Activated CD8-positive, alpha-beta memory T cell treated with anti-CD3 and anti-CD28 coated beads, Interleukin-2, amount 50 U/mL, for 1 hour (primary cell): ENCODE results near the gene MAEA.
"Not testable (repeated sequence)": the region's sequence is repeated elsewhere in the genome, so short reads cannot be mapped to it uniquely, and the experiment has no call there.

Experiments
- DNase-seq: peaks from one replicate; pipeline ENCODE4 v3.0.0-alpha.2; 2020; ENCODE audit errors: extremely low read depth

Gene MAEA

DNA sequence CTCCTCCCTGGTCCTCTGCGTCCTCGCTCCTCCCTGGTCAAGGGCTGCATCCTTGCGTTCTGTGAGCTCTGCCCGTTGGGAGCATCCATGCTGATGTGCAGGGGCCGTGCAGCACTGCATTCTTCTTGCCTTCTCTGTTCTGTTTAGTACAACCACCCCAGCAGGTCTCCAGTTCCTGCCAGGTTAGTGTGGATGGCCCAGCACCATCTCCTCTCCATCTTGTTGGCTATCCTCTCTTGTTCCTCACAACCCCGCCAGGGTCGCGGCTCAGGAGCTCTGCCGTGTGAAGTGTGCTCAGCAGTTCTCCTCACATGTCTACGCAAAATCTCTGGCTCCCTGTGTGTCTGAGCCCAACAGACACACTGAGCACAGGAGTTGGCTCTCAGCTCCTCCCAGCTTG lies 10.4 kb upstream of the MAEA start:
- DNase-seq, result no peak

DNA sequence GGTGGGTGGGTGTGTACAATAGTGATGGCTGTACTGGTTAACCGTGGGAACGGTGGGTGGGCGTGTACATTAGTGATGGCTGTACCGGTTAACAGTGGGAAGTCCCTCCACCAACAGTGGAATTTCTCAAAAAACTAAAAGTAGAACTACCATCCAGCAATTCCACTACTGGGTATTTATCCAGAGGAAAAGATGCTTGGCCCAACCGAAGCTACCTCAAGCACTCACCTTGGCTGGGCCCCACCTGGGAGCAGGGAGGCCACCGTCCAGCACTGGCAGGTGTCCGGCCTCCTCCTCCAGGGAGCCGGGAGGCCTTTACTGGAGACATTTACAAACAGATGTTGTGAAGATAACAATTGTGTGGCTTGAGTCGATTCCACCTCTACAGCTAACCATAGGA lies 6.0 kb upstream of the MAEA start:
- DNase-seq, result no peak

DNA sequence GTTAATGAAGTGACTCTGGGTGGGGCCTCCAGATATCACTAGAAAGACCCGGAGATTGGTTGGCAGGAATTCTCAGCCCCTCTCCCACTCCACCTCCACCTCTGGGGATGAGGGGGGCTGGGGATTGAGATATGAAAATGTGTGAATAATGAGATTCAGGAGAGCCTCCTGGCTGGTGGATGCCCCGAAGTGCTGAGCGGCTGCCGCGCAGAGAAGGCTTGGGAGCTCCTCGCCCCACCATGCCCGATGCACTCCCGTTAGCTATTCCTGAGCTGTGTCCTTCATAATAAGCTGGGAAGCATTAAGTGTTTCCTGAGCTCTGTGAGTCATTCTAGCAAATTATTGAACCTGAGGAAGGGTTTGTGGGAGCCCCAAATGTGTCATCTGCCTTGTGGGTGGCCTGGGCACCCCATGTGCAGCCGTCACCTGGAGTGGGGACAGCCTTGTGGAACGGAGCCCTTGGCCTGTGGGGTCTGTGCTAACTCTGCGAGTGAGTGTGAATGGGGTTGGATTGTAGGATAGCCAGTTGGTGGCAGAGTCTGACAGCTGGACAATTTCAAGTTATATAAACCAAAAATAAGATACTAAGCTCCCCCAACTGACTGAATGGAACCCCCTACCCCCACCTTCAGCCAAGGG lies 4.4 kb upstream of the MAEA start:
- DNase-seq, result no peak

DNA sequence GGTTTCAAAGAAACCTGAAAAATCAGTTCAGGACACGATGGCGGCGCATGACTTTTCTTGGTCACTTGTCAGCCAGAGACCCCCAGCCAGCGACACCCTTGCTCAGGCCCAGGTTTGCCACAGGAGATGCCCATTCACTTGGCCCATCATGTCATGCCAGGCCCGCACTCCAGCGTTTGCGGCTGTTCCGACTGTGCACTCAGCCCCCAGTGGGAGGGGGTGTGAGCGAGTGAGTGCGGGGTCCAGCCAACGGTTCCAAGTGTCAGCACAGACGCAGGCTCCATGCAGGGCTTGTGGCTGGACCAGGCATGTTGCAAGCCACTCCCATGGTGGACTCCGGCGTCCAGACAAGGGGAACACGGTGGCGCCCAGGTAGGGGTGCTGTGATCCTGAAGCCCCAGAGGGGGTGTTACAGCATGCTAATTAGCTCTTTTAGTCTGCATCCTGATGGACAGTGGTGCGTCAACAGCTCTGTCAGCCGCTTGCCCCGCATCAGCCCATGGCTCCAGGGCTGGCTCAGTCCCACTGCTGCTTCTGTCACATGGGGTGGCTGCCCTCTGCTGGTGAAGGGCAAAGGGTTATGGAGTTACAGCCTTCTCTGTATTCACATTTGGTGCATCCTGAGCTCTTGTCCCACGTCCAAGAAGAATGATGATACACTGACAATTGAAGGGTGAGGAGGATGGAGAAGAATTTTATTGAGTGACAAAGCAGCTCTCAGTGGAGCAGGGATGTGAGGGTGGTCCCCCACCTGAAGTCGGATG lies 3.7 kb upstream of the MAEA start:
- no peak for DNase-seq

DNA sequence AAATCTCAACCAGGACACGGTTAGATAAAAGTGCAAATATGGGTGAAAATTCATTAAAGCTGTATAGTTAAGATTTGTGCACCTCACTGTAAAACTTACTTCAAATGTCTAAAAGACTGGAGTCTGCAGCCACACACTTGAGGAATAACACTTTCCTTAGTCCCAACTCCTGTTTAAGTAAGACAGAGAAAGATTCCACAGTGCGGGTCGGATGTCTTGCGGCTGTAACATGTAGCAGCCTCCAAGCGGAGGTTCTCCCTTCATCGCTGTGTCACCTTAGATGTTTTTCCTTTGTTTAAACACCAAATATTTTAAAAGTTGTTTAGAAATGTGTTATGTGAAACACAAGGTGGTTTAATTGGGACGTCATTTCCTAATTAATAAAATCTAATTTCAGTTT lies 905 bp upstream of the MAEA start:
- no peak for DNase-seq

DNA sequence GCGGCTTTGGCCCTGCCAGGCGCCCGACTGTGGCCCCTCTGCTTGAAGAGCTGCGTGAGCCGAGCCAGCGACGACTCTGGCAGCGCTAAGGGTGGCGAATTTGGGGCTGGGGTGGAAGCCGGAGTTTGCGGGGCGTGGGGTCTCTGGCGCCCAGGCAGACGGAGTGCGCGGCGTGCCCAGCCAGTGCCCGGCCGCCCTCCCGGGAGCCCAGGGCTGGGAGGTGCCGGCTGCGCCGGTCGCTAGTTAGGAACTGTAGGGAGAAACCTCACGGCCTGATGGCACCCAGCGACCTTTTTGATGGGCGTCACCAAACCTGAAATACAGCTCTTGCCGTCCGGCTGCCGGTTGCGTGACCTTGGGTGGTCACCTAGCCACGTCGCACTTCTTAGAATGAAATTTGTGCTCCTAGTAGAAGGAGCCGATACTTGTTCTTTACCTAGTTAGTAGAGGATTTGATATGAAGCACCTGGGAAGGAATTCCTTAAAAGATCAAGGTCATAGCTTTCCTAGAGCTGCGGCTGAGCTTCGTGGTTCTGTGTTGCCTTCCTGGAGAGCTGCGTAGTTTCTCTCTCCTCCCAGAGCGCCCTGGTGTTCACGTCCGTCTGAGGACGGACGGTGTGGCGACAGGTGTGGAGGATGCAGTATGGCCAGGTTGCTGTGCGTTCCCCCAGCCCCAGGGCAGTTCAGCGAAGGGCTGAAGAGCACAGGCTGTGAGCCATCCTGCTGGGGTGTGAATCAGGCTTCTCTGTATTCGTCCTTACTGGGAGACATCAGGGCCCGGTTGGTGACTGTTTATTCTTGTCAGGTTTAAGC lies 680 bp downstream of the MAEA start:
- DNase-seq, result no peak

DNA sequence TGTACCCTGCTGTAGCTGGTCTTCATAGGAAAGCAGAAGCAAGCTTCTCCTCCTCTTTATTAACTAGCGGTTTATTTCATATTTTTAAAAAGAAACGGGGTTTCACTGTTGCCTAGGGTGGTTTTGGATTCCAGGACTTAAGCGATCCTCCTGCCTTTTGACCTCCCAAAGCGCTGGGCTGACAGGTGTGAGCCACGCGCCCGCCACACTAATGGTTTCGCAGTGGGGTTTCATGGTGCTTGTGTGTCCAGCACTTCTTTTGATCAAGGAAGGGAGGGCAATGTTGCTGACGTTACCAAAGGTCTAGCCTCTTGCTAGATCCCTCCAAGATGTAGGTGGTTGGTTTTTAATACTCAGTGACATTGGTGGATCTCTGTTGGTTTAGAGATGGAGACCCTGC lies 1.4 kb downstream of the MAEA start:
- DNase-seq, result no peak

DNA sequence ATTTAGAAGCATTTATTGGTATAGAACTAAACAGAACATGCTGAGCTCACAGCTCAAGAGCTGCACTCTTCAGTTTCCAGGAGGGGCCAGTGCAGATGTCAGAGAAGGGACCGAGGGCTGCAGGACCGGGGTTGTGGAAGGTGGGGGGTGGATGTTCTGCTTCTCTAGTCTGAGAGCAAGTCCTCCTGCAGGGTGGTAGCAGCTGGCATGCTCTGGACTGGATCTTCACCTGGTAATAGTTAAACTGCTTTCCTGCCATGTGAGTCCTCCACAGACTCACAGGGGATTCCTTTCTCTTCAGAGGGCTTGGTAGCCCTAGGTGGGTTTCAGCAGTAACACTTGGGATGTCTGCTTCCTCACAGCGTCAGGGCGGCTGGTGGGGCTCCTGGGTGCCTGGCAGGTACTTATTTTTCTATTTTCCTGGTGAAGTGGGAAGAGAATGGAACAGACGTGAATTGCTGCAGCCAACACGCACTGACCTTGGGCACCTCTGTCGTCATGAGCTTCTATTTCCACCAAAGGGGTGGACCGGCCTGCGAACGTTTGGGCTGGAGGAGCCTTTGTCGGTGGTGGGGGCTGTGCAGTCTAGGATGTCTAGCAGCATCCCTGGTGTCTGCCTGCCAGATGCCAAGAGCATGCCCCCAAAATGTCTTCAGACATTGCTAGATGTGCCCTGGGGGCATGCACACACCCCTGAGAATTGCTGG lies 2.5 kb downstream of the MAEA start:
- DNase-seq, result no peak

DNA sequence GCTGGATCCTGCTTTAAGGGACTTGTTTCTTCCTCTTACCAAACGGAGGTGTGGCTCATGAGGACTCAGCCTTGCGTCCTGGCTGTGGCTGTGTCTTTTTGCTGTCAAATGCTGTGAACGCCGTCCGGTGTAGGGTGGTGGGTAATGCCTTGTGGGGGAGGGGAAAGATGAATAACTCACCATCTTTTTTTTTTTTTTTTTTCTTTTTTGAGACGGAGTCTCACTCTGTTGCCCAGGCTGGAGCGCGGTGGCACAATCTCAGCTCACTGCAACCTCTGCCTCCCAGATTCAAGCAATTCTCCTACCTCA lies 3.0 kb downstream of the MAEA start:
- DNase-seq, result not testable (repeated sequence)

DNA sequence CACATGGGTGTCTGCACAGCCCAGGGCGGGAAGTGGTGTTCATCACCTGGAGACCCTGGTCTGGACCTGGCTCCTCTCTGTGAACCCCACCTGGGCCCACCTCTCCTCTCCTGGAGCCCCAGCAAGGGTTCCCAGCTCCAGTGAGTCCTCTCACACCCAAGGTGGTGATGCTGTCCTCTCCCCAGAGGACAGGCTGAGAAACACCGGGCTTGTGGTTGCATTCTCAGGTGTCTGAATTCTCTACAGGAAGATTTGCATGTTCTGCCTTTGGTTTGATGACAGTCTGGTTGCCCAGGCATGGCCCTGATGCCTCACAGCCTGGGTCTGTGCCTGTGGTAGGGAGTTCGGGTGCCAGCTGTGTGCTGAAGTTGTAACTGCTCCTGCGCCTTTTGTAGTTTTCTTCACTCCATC lies 3.8 kb downstream of the MAEA start:
- DNase-seq, result no peak

DNA sequence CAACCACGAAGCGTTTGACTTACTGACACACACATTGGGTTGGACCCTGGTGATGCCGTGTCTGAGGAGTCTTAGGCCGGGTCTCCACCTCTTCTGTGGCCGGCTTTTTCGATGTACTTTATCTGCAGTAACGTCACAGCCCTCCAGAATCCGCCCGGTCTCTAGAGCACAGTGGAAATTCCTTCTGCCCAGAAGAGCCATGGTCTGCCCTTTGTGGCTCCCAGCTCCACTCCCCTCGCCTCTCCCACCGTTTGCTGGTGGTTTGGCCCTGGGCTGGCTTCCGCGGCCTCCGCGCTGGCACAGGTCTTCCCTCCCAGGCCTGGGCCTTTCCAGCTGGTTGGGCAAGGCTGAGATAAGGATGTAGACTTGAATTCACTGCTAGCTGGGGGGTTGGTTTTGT lies 4.3 kb downstream of the MAEA start:
- DNase-seq, result no peak

DNA sequence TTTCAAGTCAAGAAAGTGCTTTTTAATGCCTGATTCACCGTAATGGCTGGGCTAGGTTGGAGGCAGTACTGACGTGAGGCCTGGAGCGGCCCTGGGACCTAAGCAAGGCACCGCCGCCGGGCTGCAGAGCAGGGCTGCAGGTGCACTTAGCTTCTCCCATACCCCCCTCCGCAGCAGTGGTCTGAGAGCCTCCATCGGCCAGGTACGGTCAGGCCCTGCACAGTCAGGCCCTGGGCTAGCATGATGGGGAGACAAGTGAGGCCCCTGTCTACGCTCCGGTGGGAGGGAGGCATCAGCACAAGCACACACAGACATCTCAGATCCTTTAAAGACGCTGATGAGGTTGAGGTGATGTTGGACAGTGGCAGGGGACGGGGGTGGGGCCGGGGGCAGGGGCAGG lies 4.7 kb downstream of the MAEA start:
- DNase-seq, result no peak

DNA sequence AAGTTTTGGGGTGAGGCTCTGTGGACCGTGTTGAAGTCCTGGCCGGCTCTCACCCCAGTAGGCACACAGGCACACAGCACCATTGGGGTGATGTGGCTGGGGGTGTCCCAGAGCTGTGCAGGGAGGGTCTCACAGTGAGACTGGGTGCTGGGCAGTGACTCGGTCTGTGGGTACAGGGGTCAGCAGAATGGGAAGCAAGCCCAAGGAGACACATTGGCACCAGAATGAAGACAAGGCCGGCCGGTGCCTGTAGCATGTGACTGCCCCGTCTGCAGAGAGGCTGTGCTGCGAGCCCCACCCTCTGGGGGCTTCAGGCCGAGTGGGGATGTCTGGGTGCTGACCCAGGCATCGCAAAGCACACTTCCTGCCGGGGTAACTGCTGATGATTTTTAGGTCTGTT lies 5.2 kb downstream of the MAEA start:
- no peak for DNase-seq

DNA sequence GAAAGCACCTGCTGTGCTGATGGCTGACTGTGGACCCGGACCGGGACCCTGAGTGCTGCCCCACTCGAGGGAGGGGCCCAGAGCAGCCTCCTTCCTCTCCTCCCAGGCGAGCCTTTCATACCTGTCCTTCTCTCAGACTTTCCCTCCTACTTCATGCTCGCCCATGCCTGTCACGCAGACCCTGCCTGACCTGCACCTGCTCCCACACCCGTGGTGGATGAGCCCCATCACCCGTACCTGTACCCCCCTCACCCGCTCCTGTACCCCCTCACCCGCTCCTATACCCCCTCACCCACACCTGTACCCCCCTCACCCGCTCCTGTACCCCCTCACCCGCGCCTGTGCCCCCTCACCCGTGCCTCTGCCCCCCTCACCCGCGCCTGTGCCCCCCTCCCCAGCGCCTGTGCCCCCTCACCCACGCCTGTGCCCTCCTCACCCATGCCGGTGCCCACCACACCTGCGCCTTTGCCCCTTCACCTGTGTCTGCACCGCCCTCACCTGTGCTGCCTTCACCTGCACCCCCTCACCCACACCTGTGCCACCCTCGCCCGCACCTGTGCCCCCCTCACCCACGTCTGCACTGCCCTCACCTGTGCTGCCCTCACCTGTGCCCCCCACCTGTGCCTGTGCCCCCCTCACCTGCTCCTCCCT lies 5.8 kb downstream of the MAEA start:
- DNase-seq, result no peak

DNA sequence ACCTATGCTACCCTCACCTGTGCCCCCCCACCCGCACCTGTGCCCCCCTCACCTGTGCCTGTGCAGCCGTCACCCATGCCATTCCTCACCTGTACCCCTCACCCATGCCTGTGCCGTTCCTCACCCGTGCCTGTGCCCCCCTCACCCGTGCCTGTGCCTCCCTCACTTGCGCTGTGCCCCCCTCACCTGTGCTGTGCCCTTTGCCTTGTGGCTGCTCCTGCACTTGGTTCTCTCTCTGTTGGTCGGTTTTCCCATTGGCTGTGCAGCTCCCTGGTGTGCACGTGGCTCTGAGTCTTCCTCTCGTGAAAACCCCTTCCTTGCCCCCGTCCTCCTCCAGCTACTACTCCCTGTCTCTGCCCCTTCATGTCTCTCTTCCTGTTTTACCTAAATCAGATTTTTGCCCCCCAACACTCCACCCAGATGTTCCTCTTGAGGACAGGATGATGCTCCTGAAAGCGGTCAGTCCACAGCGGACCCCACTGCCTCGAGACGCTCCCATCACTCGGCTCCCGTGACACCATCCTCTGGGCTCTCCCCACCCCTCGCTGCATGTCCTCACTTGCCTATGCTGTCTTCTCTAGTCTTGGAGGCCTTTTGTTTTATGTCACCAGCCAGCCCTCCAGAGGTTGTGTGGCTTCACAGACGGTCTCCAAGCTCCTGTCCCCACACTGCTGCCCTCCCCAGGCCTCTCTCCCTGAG lies 6.8 kb downstream of the MAEA start:
- no peak for DNase-seq

DNA sequence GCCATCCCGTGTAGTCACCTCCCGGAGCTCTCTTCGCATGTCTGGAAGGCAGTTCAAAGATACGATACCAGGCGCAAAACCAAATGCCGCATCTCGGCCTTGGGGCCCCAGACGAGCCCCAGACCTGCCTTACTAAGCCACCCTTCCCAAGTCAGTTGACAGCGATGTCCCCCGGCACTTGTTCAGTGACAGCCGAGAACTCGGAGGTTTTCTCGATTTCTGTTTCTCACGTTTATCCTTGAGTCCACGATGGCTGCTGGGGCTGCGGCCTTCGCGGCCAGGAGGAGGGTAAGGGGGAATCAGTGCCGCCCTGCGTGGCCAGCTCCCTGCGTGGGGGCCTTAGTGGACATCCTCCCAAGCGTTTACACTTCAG lies 7.3 kb downstream of the MAEA start:
- no peak for DNase-seq

DNA sequence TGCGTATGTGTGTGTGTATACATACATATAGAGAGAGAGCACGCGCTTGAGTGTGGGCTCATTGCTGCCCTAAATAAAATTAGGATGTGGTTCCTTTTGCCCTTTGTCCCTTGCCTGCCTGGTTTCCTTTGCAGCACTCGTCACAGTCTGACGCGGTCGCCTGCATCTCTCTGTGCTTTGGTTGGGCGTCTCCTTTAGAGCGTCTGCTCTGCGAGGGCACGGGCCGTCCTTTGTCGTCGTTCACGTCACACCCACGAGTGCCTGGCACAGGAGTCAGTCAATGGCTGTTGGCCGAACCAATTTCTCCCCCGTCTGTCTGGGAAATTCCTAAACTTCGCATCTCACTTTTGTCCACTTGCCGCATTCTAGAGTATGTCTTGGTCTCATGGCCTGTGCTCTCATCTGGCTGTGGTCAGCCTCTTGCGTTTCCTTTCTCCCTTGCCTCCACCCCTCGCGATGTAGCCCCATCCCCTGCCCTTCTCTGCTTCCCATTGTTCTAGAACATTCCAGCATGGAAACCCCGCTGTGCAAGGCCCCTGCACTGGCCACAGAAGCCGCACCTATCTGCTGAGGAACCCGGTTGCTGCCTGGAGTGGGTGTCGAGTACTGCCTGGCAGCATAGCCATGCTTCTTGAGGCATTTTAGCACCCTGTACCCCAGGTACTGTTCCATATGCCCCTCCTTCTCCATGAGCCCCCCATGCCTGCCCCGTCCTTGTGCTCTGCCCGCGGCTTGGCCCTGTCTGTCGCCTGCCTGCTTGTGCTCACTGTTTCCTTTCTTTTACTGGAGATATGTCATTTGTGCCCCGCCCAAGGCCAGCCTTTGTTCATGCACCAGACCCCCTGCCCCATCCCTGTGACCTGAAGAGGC lies 8.0 kb downstream of the MAEA start:
- no peak for DNase-seq

DNA sequence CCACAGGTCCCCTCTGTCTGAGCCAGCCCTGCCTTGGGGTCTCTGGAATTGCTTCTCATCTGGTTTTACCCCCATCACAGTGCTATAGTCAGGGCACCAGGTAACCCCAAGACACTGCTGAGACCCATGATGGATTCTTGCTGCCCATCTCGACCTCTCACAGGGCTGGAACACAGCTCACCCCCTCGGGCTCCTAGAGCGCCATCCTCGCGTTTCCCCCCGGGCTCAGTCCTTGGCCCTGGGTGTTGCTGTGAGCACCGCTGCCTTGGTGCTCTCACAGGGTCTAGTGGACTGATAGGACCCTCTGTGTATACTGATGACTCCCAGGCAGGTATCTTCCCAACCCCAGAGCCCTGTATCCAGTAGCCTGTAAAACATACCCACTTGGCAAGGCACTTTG lies 8.8 kb downstream of the MAEA start:
- DNase-seq, result no peak

DNA sequence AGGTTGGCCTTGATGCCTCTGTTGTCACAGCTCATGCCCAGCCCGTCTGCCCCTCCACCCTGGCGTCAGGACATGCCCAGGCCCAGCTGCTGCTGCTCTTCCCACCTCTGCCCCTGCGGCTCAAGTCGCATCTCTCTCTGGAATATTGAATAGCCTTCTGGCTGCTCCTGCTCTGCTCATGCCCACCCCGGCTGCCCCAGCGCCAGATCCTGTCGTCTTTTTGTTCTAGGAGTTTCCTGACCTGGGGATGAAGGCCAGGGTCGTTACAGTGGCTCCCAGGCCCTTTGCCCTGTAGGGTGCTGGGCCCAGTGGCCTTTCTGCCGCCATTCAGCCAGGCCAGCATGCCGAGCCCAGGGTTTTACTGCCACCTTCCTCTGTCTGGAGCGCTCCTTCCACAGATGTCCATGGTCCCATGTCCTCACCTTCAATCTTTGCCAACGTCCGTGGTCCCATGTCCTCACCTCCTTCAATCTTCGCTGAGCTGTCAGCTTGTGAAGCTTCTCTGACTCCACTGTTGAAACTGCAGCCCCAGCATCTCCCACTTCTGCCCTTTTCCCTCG lies 9.7 kb downstream of the MAEA start:
- no peak for DNase-seq
